Measurements from ENCODE around the gene TRIM42. TPM values are rescaled to one million over a fixed set of nuclear protein-coding genes. Genes with fewer than 3 reads are reported as not detected.

TRIM42 gene
- total and polyA plus RNA-seq, 2 experiments from 2014 or later: not detected

GRCh38 chr3:140709751-140710150 lies 31.9 kb downstream of the TRIM42 start:
- H3K4me1 ChIP-seq (ENCODE audit: low read depth): no peaks in the 10 kb centered on the region
- no peaks in the 10 kb centered on the region for H3K27me3 ChIP-seq
- H3K9me3 ChIP-seq (ENCODE audit: low read depth): no peaks in the 10 kb centered on the region
- H3K36me3 ChIP-seq: no peaks in the 10 kb centered on the region
- no peak for DNase-seq (ENCODE audit: low read depth in 1 of 2, low spot score in 1 of 2)
- TF ChIP-seq, protein P1, sequence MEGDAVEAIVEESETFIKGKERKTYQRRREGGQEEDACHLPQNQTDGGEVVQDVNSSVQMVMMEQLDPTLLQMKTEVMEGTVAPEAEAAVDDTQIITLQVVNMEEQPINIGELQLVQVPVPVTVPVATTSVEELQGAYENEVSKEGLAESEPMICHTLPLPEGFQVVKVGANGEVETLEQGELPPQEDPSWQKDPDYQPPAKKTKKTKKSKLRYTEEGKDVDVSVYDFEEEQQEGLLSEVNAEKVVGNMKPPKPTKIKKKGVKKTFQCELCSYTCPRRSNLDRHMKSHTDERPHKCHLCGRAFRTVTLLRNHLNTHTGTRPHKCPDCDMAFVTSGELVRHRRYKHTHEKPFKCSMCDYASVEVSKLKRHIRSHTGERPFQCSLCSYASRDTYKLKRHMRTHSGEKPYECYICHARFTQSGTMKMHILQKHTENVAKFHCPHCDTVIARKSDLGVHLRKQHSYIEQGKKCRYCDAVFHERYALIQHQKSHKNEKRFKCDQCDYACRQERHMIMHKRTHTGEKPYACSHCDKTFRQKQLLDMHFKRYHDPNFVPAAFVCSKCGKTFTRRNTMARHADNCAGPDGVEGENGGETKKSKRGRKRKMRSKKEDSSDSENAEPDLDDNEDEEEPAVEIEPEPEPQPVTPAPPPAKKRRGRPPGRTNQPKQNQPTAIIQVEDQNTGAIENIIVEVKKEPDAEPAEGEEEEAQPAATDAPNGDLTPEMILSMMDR (IDR thresholded peaks at IDR 0.05; ENCODE audit: low read depth, low read length): no peak
- H3K27ac ChIP-seq: no peak overlapping the region
- H3K4me3 ChIP-seq: no peak overlapping the region

DNA sequence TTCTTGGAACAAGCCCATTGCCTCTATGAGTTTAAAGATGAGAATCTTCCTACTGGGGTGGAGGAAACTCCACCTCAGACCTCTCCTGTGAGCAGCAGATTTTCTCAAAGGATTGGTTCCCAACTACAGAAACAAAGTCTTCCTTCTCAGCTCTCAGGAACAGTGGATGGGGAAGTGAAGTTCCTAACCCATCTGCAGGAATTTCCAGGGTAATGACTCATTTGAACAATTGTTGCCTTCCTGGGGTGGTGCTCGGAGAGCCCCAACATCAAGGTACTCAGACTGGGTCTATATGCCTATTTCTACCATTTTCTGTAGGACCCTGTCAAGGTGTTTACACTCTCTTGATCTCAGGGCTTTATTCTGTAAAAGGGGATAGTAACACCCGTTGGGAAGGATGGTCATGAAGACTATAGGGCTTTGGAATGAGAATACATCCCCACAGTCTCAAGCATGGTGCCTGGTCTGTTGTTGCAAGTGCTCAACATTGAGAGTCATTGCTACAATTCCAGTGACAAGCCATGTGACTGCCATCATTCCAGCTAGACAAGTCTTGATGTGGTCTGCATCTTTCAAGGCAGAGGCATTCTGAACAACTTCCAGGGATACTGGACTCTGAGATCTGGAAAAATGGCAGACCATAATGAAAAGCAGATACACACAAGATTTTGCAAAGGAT lies 33.0 kb downstream of the TRIM42 start:
- no peak overlapping the region for H3K4me3 ChIP-seq
- no peak for DNase-seq (ENCODE audit: low read depth in 1 of 2, low spot score in 1 of 2)
- H3K27ac ChIP-seq: no peak overlapping the region
- no peaks in the 10 kb centered on the region for H3K27me3 ChIP-seq
- no peaks in the 10 kb centered on the region for H3K9me3 ChIP-seq (ENCODE audit: low read depth)
- TF ChIP-seq, protein P1 (IDR thresholded peaks at IDR 0.05; ENCODE audit: low read depth, low read length): no peak
- no peaks in the 10 kb centered on the region for H3K36me3 ChIP-seq
- H3K4me1 ChIP-seq (ENCODE audit: low read depth): no peaks in the 10 kb centered on the region

DNA sequence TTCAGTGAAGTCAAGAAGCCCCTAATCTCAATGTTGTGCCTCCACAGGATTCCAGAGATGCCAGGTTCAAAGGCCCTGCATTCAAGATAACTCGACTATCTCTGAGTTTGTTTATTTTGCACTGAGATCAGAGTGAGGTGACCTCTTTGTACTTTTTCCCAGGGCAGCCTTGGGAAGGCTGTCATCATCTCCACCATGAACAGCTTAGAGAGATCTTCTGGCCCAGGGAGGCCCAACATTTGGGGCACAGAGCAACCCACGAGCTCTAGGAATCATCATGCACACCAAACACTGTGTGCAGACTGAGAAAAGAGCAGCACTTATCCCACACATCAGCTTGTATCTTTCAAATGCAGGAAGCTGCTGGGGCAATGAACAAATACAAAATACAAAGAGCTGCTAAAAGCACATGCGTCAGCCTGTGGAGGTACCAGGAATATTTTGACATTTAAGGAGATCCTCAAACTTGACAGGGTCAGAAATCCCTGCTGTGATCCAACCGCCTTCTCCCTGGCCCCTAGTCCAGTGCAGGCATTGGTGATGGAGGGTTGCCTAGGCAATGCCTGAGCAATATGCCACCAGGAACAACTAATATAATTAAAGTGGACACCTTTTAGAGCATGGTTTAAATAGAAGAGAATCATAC lies 33.6 kb downstream of the TRIM42 start:
- Histone ChIP-seq H3K27ac (no peak overlapping the region), H3K4me1 (ENCODE audit: low read depth) (no peaks in the 10 kb centered on the region), H3K9me3 (ENCODE audit: low read depth) (no peaks in the 10 kb centered on the region), H3K27me3 (no peaks in the 10 kb centered on the region), H3K4me3 (no peak overlapping the region), H3K36me3 (no peaks in the 10 kb centered on the region)
- TF ChIP-seq, protein P1 (IDR thresholded peaks at IDR 0.05; ENCODE audit: low read depth, low read length): no peak
- no peak for DNase-seq (ENCODE audit: low read depth in 1 of 2, low spot score in 1 of 2)

DNA sequence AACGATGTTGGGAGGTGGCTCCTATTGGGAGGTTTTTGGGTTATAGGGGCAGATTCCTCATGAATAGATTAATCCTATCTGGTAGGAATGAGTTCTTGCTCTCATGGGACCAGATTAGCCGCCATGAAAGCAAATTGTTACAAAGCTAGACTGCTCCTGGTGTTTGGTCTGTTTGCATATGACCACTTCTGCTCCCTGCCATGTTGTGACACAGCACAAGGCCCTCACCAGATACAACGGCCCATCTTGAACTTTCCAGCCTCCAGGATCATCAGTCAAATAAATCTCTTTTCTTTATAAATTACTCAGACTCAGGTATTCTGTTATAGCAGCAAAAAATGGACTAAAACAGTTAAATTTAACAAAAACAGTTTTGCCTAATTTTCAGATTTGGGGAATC lies 34.4 kb downstream of the TRIM42 start:
- H3K4me3 ChIP-seq: no peak overlapping the region
- no peak overlapping the region for H3K27ac ChIP-seq

GRCh38 chr3:140715035-140715434 lies 37.2 kb downstream of the TRIM42 start:
- no peak for DNase-seq (ENCODE audit: low read depth in 1 of 2, low spot score in 1 of 2)
- TF ChIP-seq, protein P1 (IDR thresholded peaks at IDR 0.05; ENCODE audit: low read depth, low read length): no peak
- Histone ChIP-seq H3K4me3 (no peak overlapping the region), H3K27ac (no peak overlapping the region), H3K4me1 (ENCODE audit: low read depth) (no peaks in the 10 kb centered on the region), H3K36me3 (no peaks in the 10 kb centered on the region), H3K27me3 (no peaks in the 10 kb centered on the region), H3K9me3 (ENCODE audit: low read depth) (no peaks in the 10 kb centered on the region)

More for the DNA sequence above, 34.4 kb downstream of the TRIM42 start:
- Histone ChIP-seq H3K27me3 (no peaks in the 10 kb centered on the region), H3K4me1 (ENCODE audit: low read depth) (no peaks in the 10 kb centered on the region), H3K36me3 (no peaks in the 10 kb centered on the region), H3K9me3 (ENCODE audit: low read depth) (no peaks in the 10 kb centered on the region)
- TF ChIP-seq, protein P1 (IDR thresholded peaks at IDR 0.05; ENCODE audit: low read depth, low read length): no peak
- DNase-seq (ENCODE audit: low read depth in 1 of 2, low spot score in 1 of 2): no peak

All from cardiac muscle cell (in vitro differentiated cells and primary cell).